Naive B cell (primary cell): Measurements from ENCODE around the gene TUBB6. TPM values are rescaled to one million over a fixed set of nuclear protein-coding genes. Genes with fewer than 3 reads are reported as not detected.

Experiments
- ATAC-seq, 2 donors: fragments of 150-1000 bp; cut with Tn5 transposase; 2 replicates each; pipeline ENCODE4 v1.10.0; 2021; ENCODE audit warnings: low read depth in 2 of 2, mild to moderate bottlenecking in 2 of 2, moderate library complexity in 2 of 2
- DNase-seq: peaks from one replicate; pipeline ENCODE4 v3.0.0; 2022
- H3K27ac Mint-ChIP-seq, 6 donors: one replicate each; pipeline ENCODE4 v1.8.0; 2020 to 2022; ENCODE audit warnings: mild to moderate bottlenecking in 6 of 6, mixed read lengths in 6 of 6, moderate library complexity in 5 of 6, inconsistent platforms in 2 of 6
- H3K27me3 Mint-ChIP-seq, 3 donors: one replicate each; pipeline ENCODE4 v1.8.0; 2021 to 2022; ENCODE audit warnings: mixed read lengths in 3 of 3, mild to moderate bottlenecking in 1 of 3
- H3K36me3 Mint-ChIP-seq, 2 donors: one replicate each; pipeline ENCODE4 v1.8.0; 2020 to 2022; ENCODE audit warnings: mixed read lengths in 2 of 2, inconsistent platforms in 1 of 2, mild to moderate bottlenecking in 1 of 2
- H3K4me1 Mint-ChIP-seq, 3 donors: one replicate each; pipeline ENCODE4 v1.8.0; 2020 to 2022; ENCODE audit warnings: mixed read lengths in 3 of 3, inconsistent platforms in 1 of 3, mild to moderate bottlenecking in 1 of 3, moderate library complexity in 1 of 3
- H3K4me3 Mint-ChIP-seq, 8 donors: one replicate each; pipeline ENCODE4 v1.8.0; 2020 to 2022; ENCODE audit warnings: mild to moderate bottlenecking in 8 of 8, mixed read lengths in 8 of 8, moderate library complexity in 8 of 8, inconsistent platforms in 2 of 8
- H3K9me3 Mint-ChIP-seq, 7 donors: one replicate each; pipeline ENCODE4 v1.8.0; 2020 to 2022; ENCODE audit warnings: mixed read lengths in 7 of 7, mild to moderate bottlenecking in 5 of 7, inconsistent platforms in 2 of 7, moderate library complexity in 1 of 7
- polyA plus RNA-seq, 6 donors: library from polyadenylated mRNA; unstranded; fragments of 300-500 nt; fragmentation: Illumina TruSeq; gene quantifications; one replicate each; pipeline ENCODE4 v1.2.3, GENCODE V29; 2021; ENCODE audit warnings: low read depth in 6 of 6

TUBB6 gene
- polyA plus RNA-seq, 6 donors from 2014 or later, result 28.3 to 56.7 (median 43.6) TPM

GRCh38 chr18:12282442-12283039, 25.5 kb upstream of the TUBB6 start:
- Mint-ChIP-seq H3K4me3 (no peak overlapping the region), H3K9me3 (no peaks in the 10 kb centered on the region), H3K36me3 (no peaks in the 10 kb centered on the region), H3K27ac (no peak overlapping the region), H3K4me1 (peaks cover 0 to 3% (median 0%) of the 10 kb centered on the region in 3 donors), H3K27me3 (peaks cover 6 to 28% (median 23%) of the 10 kb centered on the region in 3 donors)
- no peak for DNase-seq
- ATAC-seq, result no peak

- ATAC-seq, result no peak
- peaks cover 11 to 35% (median 30%) of the 10 kb centered on the region in 3 donors for H3K27me3 Mint-ChIP-seq
These were observed 24.8 kb upstream of the TUBB6 start for GRCh38 chr18:12283256-12283655.

GRCh38 chr18:12283666-12284065, 24.4 kb upstream of the TUBB6 start:
- Mint-ChIP-seq H3K27me3 (peaks cover 15 to 39% (median 34%) of the 10 kb centered on the region in 3 donors), H3K4me1 (peaks cover 3 to 11% (median 9%) of the 10 kb centered on the region in 3 donors), H3K36me3 (peaks cover 0 to under 1% of the 10 kb centered on the region in 2 donors), H3K27ac (no peak overlapping the region), H3K9me3 (no peaks in the 10 kb centered on the region), H3K4me3 (no peak overlapping the region)
- ATAC-seq (no peak), DNase-seq (no peak)

More at GRCh38 chr18:12283256-12283655, 24.8 kb upstream of the TUBB6 start:
- H3K27ac Mint-ChIP-seq, result no peak overlapping the region
- H3K4me1 Mint-ChIP-seq, result peaks cover 3 to 9% (median 7%) of the 10 kb centered on the region in 3 donors
- H3K4me3 Mint-ChIP-seq, result no peak overlapping the region
- H3K9me3 Mint-ChIP-seq, result no peaks in the 10 kb centered on the region
- DNase-seq, result no peak
- H3K36me3 Mint-ChIP-seq, result no peaks in the 10 kb centered on the region

- H3K4me3 Mint-ChIP-seq, result peak overlapping the region in 3 of 8 donors; percentile 49 to 84 (median 56)
- no peaks in the 10 kb centered on the region for H3K9me3 Mint-ChIP-seq
- H3K27ac Mint-ChIP-seq, result no peak overlapping the region
- no peak for DNase-seq
- peaks cover 27 to 57% (median 52%) of the 10 kb centered on the region in 3 donors for H3K27me3 Mint-ChIP-seq
- no peak for ATAC-seq
- peaks cover 3 to 13% (median 9%) of the 10 kb centered on the region in 3 donors for H3K4me1 Mint-ChIP-seq
- H3K36me3 Mint-ChIP-seq, result peaks cover 0 to 6% of the 10 kb centered on the region in 2 donors
These were observed 20.8 kb upstream of the TUBB6 start for GRCh38 chr18:12287131-12287681.

- Mint-ChIP-seq H3K27me3 (peaks cover 27 to 54% (median 48%) of the 10 kb centered on the region in 3 donors), H3K4me3 (peak overlapping the region in 7 of 8 donors; percentile 15 to 84 (median 56)), H3K36me3 (peaks cover 0 to 6% of the 10 kb centered on the region in 2 donors), H3K4me1 (peaks cover 3 to 13% (median 9%) of the 10 kb centered on the region in 3 donors), H3K27ac (no peak overlapping the region), H3K9me3 (no peaks in the 10 kb centered on the region)
- DNase-seq (no peak), ATAC-seq (peak in 1 of 2 donors; percentile 43)
These were observed 20.2 kb upstream of the TUBB6 start for GRCh38 chr18:12287684-12288402.

- Mint-ChIP-seq H3K9me3 (no peaks in the 10 kb centered on the region), H3K4me1 (peaks cover 3 to 13% (median 9%) of the 10 kb centered on the region in 3 donors), H3K27ac (no peak overlapping the region), H3K27me3 (peaks cover 31 to 57% (median 43%) of the 10 kb centered on the region in 3 donors), H3K4me3 (peak overlapping the region in 5 of 8 donors; percentile 13 to 71 (median 49)), H3K36me3 (peaks cover 0 to 6% of the 10 kb centered on the region in 2 donors)
- ATAC-seq, result no peak
- DNase-seq, result no peak
These were observed 19.7 kb upstream of the TUBB6 start for GRCh38 chr18:12288403-12288755.

GRCh38 chr18:12290086-12290485, 18.0 kb upstream of the TUBB6 start:
- no peak for ATAC-seq
- peaks cover 3 to 13% (median 9%) of the 10 kb centered on the region in 3 donors for H3K4me1 Mint-ChIP-seq
- H3K27me3 Mint-ChIP-seq, result peaks cover 25 to 44% (median 40%) of the 10 kb centered on the region in 3 donors
- no peak overlapping the region for H3K27ac Mint-ChIP-seq
- H3K36me3 Mint-ChIP-seq, result peaks cover 0 to 6% of the 10 kb centered on the region in 2 donors
- H3K9me3 Mint-ChIP-seq, result no peaks in the 10 kb centered on the region
- H3K4me3 Mint-ChIP-seq, result no peak overlapping the region
- no peak for DNase-seq

GRCh38 chr18:12291161-12291560, 16.9 kb upstream of the TUBB6 start:
- peaks cover 3 to 13% (median 9%) of the 10 kb centered on the region in 3 donors for H3K4me1 Mint-ChIP-seq
- DNase-seq (no peak), ATAC-seq (no peak)
- no peak overlapping the region for H3K27ac Mint-ChIP-seq
- H3K36me3 Mint-ChIP-seq, result peaks cover 0 to 6% of the 10 kb centered on the region in 2 donors
- peaks cover 25 to 42% (median 38%) of the 10 kb centered on the region in 3 donors for H3K27me3 Mint-ChIP-seq
- no peaks in the 10 kb centered on the region for H3K9me3 Mint-ChIP-seq
- no peak overlapping the region for H3K4me3 Mint-ChIP-seq

GRCh38 chr18:12291690-12292089, 16.4 kb upstream of the TUBB6 start:
- H3K27ac Mint-ChIP-seq, result no peak overlapping the region
- ATAC-seq, result peak in 1 of 2 donors; percentile 49
- H3K27me3 Mint-ChIP-seq, result peaks cover 25 to 42% (median 38%) of the 10 kb centered on the region in 3 donors
- peaks cover 0 to 6% of the 10 kb centered on the region in 2 donors for H3K36me3 Mint-ChIP-seq
- peaks cover 3 to 13% (median 9%) of the 10 kb centered on the region in 3 donors for H3K4me1 Mint-ChIP-seq
- no peak overlapping the region for H3K4me3 Mint-ChIP-seq
- DNase-seq, result no peak
- H3K9me3 Mint-ChIP-seq, result no peaks in the 10 kb centered on the region

GRCh38 chr18:12293831-12294230, 14.2 kb upstream of the TUBB6 start:
- ATAC-seq, result no peak

GRCh38 chr18:12295389-12296086, 12.5 kb upstream of the TUBB6 start:
- ATAC-seq (no peak), DNase-seq (no peak)
- no peak overlapping the region for H3K27ac Mint-ChIP-seq
- H3K36me3 Mint-ChIP-seq, result no peaks in the 10 kb centered on the region
- H3K27me3 Mint-ChIP-seq, result peaks cover 18 to 24% (median 21%) of the 10 kb centered on the region in 3 donors
- no peaks in the 10 kb centered on the region for H3K4me1 Mint-ChIP-seq
- H3K9me3 Mint-ChIP-seq, result peaks cover 0 to 3% (median 0%) of the 10 kb centered on the region in 7 donors
- no peak overlapping the region for H3K4me3 Mint-ChIP-seq

More at GRCh38 chr18:12293831-12294230, 14.2 kb upstream of the TUBB6 start:
- Mint-ChIP-seq H3K27me3 (peaks cover 15 to 30% (median 30%) of the 10 kb centered on the region in 3 donors), H3K27ac (no peak overlapping the region), H3K4me1 (peaks cover 0 to under 1% (median 0%) of the 10 kb centered on the region in 3 donors), H3K4me3 (no peak overlapping the region), H3K9me3 (peaks cover 0 to 3% (median 0%) of the 10 kb centered on the region in 7 donors), H3K36me3 (peaks cover 0 to 4% of the 10 kb centered on the region in 2 donors)
- no peak for DNase-seq

- no peak overlapping the region for H3K4me3 Mint-ChIP-seq
- ATAC-seq (no peak), DNase-seq (no peak)
- H3K36me3 Mint-ChIP-seq, result no peaks in the 10 kb centered on the region
- no peaks in the 10 kb centered on the region for H3K4me1 Mint-ChIP-seq
- H3K9me3 Mint-ChIP-seq, result peaks cover 0 to 3% (median 0%) of the 10 kb centered on the region in 7 donors
- peaks cover 18 to 25% (median 24%) of the 10 kb centered on the region in 3 donors for H3K27me3 Mint-ChIP-seq
- no peak overlapping the region for H3K27ac Mint-ChIP-seq
These were observed 12.0 kb upstream of the TUBB6 start for GRCh38 chr18:12296087-12296403.

GRCh38 chr18:12296457-12296856, 11.6 kb upstream of the TUBB6 start:
- DNase-seq (no peak), ATAC-seq (no peak)
- H3K4me1 Mint-ChIP-seq, result no peaks in the 10 kb centered on the region
- H3K4me3 Mint-ChIP-seq, result no peak overlapping the region
- H3K36me3 Mint-ChIP-seq, result no peaks in the 10 kb centered on the region
- H3K27ac Mint-ChIP-seq, result no peak overlapping the region
- H3K27me3 Mint-ChIP-seq, result peaks cover 15 to 24% (median 21%) of the 10 kb centered on the region in 3 donors
- H3K9me3 Mint-ChIP-seq, result peaks cover 0 to 3% (median 0%) of the 10 kb centered on the region in 7 donors
